Measurements from ENCODE around the gene ETV7.

- no peak for TF ChIP-seq YY1 (IDR thresholded peaks at IDR 0.05; ENCODE audit: insufficient read depth, insufficient read length)
- TF ChIP-seq ZNF274 (IDR thresholded peaks at IDR 0.05; ENCODE audit: low read depth, low read length): no peak
Observed at GRCh38 chr6:36428911-36429310, 41.4 kb upstream of the ETV7 start.
